Measurements from ENCODE around the gene DDX53.
A peak's percentile ranks its signal among the peaks of the same experiment; 100 is the strongest.

DDX53 gene

GRCh38 chrX:23003116-23003515 lies 3.4 kb downstream of the DDX53 start:
- H3K4me3 ChIP-seq (ENCODE audit: control insufficient read depth, low read depth, low read length), result no peak overlapping the region
- TF ChIP-seq, protein P1, sequence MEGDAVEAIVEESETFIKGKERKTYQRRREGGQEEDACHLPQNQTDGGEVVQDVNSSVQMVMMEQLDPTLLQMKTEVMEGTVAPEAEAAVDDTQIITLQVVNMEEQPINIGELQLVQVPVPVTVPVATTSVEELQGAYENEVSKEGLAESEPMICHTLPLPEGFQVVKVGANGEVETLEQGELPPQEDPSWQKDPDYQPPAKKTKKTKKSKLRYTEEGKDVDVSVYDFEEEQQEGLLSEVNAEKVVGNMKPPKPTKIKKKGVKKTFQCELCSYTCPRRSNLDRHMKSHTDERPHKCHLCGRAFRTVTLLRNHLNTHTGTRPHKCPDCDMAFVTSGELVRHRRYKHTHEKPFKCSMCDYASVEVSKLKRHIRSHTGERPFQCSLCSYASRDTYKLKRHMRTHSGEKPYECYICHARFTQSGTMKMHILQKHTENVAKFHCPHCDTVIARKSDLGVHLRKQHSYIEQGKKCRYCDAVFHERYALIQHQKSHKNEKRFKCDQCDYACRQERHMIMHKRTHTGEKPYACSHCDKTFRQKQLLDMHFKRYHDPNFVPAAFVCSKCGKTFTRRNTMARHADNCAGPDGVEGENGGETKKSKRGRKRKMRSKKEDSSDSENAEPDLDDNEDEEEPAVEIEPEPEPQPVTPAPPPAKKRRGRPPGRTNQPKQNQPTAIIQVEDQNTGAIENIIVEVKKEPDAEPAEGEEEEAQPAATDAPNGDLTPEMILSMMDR (IDR thresholded peaks at IDR 0.05; ENCODE audit: control insufficient read depth, insufficient read depth, low read depth, low read length, missing control alignments), result no peak
- no peak for DNase-seq (ENCODE audit: low read depth)

- DNase-seq (ENCODE audit: low read depth), result no peak
- H3K4me3 ChIP-seq (ENCODE audit: control insufficient read depth, low read depth, low read length), result no peak overlapping the region
- TF ChIP-seq, protein P1 (IDR thresholded peaks at IDR 0.05; ENCODE audit: control insufficient read depth, insufficient read depth, low read depth, low read length, missing control alignments), result peak; percentile 16
These were observed 8.8 kb downstream of the DDX53 start for GRCh38 chrX:23008431-23009099.

DNA sequence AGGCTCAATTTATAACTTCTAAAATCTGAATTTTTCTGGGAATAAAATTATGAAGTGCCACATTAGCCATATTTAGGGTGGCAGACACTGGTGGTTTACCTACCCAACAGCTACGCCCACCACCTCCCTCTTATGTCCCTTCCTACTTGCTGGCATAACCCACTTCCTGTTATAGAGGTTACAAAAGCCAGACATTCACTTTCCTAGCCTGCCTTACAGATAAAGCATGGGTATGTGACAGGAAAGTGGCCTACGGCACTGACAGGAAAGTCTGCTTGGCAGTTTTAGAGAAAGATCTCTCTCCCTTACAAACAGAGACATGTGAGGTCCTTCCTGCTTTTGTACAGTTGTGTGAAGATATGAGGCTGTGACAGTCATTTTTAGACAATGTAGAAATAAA lies 12.4 kb downstream of the DDX53 start:
- TF ChIP-seq, protein P1 (IDR thresholded peaks at IDR 0.05; ENCODE audit: control insufficient read depth, insufficient read depth, low read depth, low read length, missing control alignments), result no peak
- no peak overlapping the region for H3K4me3 ChIP-seq (ENCODE audit: control insufficient read depth, low read depth, low read length)
- DNase-seq (ENCODE audit: low read depth), result no peak

- H3K4me3 ChIP-seq (ENCODE audit: control insufficient read depth, low read depth, low read length), result no peak overlapping the region
- no peak for DNase-seq (ENCODE audit: low read depth)
- TF ChIP-seq, protein P1 (IDR thresholded peaks at IDR 0.05; ENCODE audit: control insufficient read depth, insufficient read depth, low read depth, low read length, missing control alignments), result no peak
These were observed 12.9 kb downstream of the DDX53 start for GRCh38 chrX:23012636-23013035.

DNA sequence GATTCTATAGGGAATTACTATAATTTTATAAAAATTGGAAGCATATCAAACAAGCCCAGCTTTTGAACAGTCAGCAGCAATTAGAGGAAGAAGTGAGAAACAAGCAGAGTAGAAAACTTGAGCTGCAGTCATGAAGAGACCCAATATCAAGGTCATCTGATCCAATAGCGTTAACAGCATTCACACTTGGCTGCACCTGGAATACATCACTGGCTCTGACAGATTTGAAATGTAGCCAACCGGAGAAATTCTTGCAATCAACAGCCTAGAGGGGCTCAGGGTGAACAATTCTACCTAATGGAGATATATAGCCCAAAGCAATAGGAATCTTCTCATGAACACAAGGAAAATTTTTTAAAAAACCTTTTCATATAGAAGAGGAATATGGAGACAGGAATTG lies 13.6 kb downstream of the DDX53 start:
- H3K4me3 ChIP-seq (ENCODE audit: control insufficient read depth, low read depth, low read length), result no peak overlapping the region
- no peak for DNase-seq (ENCODE audit: low read depth)
- TF ChIP-seq, protein P1 (IDR thresholded peaks at IDR 0.05; ENCODE audit: control insufficient read depth, insufficient read depth, low read depth, low read length, missing control alignments), result no peak

DNA sequence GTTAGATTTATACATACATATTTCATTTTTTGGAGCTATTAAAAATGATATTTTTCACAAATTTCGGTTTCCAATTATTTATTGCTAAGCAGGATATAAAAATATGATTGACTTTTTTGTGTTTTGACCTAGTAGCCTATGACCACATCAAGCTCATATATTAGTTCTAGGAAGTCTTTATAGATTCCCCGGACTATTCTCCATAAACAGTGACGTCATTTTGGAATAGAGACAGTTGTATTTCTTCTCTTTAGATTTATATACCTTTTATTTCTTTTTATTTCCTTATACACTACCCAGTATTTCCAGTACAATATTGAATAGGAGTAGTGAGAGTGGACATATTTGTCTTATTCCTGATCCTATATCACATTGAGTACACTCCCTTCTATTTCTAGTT lies 31.8 kb downstream of the DDX53 start:
- no peak overlapping the region for H3K4me3 ChIP-seq (ENCODE audit: control insufficient read depth, low read depth, low read length)
- no peak for DNase-seq (ENCODE audit: low read depth)
- TF ChIP-seq, protein P1 (IDR thresholded peaks at IDR 0.05; ENCODE audit: control insufficient read depth, insufficient read depth, low read depth, low read length, missing control alignments), result no peak
